ENCODE results near the gene FXR2.

DNA sequence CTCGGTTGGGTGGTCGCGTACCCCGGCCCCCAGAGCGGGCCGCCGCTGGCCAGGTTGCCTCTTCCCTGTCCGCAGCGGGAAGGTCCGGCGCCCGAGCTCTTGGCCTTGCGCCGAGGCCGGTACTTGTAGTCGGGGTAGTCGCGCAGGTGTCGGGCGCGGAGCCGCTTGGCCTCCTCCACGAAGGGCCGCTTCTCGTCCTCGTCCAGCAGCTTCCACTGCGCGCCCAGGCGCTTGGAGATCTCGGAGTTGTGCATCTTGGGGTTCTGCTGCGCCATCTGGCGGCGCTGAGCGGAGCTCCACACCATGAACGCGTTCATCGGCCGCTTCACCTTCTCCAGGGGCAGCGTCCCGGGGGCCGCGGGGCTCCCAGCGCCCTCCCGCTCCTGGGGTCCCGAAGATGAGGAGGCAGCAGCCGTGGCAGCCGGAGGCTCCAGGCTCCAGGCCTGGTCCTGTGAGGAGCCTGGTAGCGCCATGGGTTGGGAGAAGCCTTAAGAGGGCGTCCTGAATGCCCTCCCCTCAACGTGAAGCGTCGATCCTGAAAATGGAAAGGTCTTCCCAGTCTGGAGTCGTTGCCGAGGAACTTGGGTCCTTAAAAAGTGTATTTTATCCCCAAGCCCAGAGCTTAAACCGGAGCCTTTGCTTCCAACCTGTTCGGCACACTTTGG lies 25.4 kb downstream of the FXR2 start:
- TF ChIP-seq EZH2 (IDR thresholded peaks at IDR 0.05; ENCODE audit: low read length), result no peak
- TF ChIP-seq, protein P1, sequence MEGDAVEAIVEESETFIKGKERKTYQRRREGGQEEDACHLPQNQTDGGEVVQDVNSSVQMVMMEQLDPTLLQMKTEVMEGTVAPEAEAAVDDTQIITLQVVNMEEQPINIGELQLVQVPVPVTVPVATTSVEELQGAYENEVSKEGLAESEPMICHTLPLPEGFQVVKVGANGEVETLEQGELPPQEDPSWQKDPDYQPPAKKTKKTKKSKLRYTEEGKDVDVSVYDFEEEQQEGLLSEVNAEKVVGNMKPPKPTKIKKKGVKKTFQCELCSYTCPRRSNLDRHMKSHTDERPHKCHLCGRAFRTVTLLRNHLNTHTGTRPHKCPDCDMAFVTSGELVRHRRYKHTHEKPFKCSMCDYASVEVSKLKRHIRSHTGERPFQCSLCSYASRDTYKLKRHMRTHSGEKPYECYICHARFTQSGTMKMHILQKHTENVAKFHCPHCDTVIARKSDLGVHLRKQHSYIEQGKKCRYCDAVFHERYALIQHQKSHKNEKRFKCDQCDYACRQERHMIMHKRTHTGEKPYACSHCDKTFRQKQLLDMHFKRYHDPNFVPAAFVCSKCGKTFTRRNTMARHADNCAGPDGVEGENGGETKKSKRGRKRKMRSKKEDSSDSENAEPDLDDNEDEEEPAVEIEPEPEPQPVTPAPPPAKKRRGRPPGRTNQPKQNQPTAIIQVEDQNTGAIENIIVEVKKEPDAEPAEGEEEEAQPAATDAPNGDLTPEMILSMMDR (optimal IDR thresholded peaks at IDR 0.05 in 1 of 3, IDR thresholded peaks at IDR 0.05 in 1 of 3, conservative IDR thresholded peaks at IDR 0.05 in 1 of 3; ENCODE audit: extremely low read depth in 1 of 3, insufficient read depth in 2 of 3, low read length in 3 of 3), result peak; percentile 75 to 93 (median 86)
